Testis (tissue), 3 donors: ENCODE results near the gene DEFB124. TPM values are rescaled to one million over a fixed set of nuclear protein-coding genes. Genes with fewer than 3 reads are reported as not detected.
"Not testable (repeated sequence)": the region's sequence is repeated elsewhere in the genome, so short reads cannot be mapped to it uniquely, and the experiment has no call there.

Experiments used
- DNase-seq: peaks from one replicate; pipeline ENCODE4 v3.0.0-alpha.2; 2019
- H3K27ac ChIP-seq, 2 donors: fragments of 200-600 bp; sonication (generic); one replicate each; pipeline ENCODE4 v1.5.1; 2019
- H3K27me3 ChIP-seq: fragments of 200-600 bp; sonication (generic); one replicate; pipeline ENCODE4 v1.5.1; 2019
- H3K36me3 ChIP-seq: fragments of 200-600 bp; sonication (generic); one replicate; pipeline ENCODE4 v1.5.1; 2017; ENCODE audit warnings: low read depth; ENCODE audit errors: missing control alignments
- H3K4me1 ChIP-seq: fragments of 200-600 bp; sonication (generic); one replicate; pipeline ENCODE4 v1.5.1; 2019
- H3K4me3 ChIP-seq, 2 donors: fragments of 200-600 bp; sonication (generic); one replicate each; pipeline ENCODE4 v1.5.1; 2017 to 2019
- H3K9me3 ChIP-seq: fragments of 200-600 bp; sonication (generic); one replicate; pipeline ENCODE4 v1.5.1; 2017
- CTCF ChIP-seq, 3 experiments: fragments of 450-650 bp in 2 of 3; fragments of 200-600 bp in 1 of 3; sonication (generic) in 1 of 3; IDR thresholded peaks; one replicate each; pipeline ENCODE4 v1.5.1; 2016 to 2019; ENCODE audit warnings: antibody characterized with exemption in 3 of 3, mild to moderate bottlenecking in 2 of 3, moderate library complexity in 1 of 3
- POLR2A ChIP-seq: fragments of 450-650 bp; IDR thresholded peaks from one replicate; pipeline ENCODE4 v1.6.1; 2017; ENCODE audit warnings: antibody characterized with exemption, mild to moderate bottlenecking, moderate library complexity
- WGBS, 2 donors: methylation state at CpG; one replicate each; pipeline ENCODE4 v1.1.5; 2018; 5-methylcytosine and 5-hydroxymethylcytosine counted together
- intact Hi-C: fragments of 100-400 bp; cut with DNase I; formaldehyde crosslinking; loops from one replicate; pipeline ENCODE4 v1.15.1; 2023; ENCODE audit warnings: low total_unique reads
- polyA plus RNA-seq: library from polyadenylated mRNA; stranded (reverse); fragments of 350-450 nt; fragmentation: Illumina TruSeq; extraction: RNeasy Lipid Tissue Mini Kit (QIAGEN cat#74804); gene quantifications from one replicate; pipeline ENCODE4 v1.2.3, GENCODE V29; 2014; ENCODE audit warnings: low read depth, low replicate concordance; ENCODE audit not compliant: insufficient read depth
- total RNA-seq, 2 donors: library from RNA; depleted of rRNA; stranded (reverse); fragments of >200 nt; gene quantifications; one replicate each; pipeline ENCODE4 v1.2.3, GENCODE V29; 2016

DEFB124 gene
- total and polyA plus RNA-seq, 3 donors from 2014 or later = 8.2 TPM; not detected in 2

GRCh38 chr20:31474097-31474436 lies 860 bp downstream of the DEFB124 start:
- WGBS, 2 donors = 48 to 61% methylated on average over 2 of the region's 2 CpGs
- Histone ChIP-seq H3K36me3 (no peaks in the 10 kb centered on the region), H3K4me3 (no peak overlapping the region), H3K27me3 (no peaks in the 10 kb centered on the region), H3K4me1 (peaks cover 25% of the 10 kb centered on the region), H3K9me3 (no peaks in the 10 kb centered on the region), H3K27ac (no peak overlapping the region)
- intact Hi-C loops = no loop called here
- DNase-seq = no peak
- TF ChIP-seq POLR2A (no peak), CTCF (IDR thresholded peaks at IDR 0.05) (no peak)

DNA sequence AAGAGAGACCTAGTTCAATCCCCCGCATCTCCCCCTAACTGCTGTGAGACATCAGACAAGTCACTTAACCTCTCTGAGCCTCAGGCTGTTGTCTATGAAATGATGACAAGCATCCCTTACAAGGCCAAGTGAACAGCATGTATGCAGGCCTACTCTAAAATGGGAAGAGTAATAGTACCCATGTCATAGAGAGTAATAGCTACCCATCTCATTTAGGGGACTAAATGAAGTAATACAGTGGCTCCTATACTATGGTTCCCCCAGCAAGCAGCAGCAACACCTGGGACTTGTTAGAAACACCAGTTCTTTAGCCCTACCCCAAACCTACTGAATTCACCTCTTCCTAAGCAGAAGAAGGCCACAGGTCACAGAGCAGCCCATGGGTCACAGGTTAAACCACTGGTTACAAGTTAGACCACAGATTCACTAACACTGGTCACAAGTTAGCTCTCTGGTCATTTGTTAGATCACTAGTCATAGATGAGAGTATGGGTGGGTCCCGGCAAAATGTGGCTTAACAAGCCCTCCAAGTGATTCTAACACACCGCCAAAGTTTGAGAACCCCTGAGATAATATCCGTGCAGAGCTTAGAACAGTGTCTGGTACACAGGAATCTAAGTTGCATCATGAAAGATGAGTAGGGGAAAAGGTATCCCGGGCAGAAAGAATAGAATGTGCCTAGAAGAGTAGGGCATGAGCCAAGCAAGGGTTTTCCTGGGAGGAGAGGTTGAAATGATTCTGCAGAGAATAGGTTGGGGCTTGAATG lies 1.4 kb downstream of the DEFB124 start:
- no peak overlapping the region for H3K27ac ChIP-seq
- peaks cover 25% of the 10 kb centered on the region for H3K4me1 ChIP-seq
- H3K27me3 ChIP-seq = no peaks in the 10 kb centered on the region
- H3K36me3 ChIP-seq = no peaks in the 10 kb centered on the region
- no peak overlapping the region for H3K4me3 ChIP-seq
- 76 to 78% methylated on average over 5 of the region's 5 CpGs for WGBS, 2 donors
- TF ChIP-seq POLR2A (no peak), CTCF (IDR thresholded peaks at IDR 0.05) (no peak)
- no peak for DNase-seq
- intact Hi-C loops = no loop called here
- no peaks in the 10 kb centered on the region for H3K9me3 ChIP-seq

DNA sequence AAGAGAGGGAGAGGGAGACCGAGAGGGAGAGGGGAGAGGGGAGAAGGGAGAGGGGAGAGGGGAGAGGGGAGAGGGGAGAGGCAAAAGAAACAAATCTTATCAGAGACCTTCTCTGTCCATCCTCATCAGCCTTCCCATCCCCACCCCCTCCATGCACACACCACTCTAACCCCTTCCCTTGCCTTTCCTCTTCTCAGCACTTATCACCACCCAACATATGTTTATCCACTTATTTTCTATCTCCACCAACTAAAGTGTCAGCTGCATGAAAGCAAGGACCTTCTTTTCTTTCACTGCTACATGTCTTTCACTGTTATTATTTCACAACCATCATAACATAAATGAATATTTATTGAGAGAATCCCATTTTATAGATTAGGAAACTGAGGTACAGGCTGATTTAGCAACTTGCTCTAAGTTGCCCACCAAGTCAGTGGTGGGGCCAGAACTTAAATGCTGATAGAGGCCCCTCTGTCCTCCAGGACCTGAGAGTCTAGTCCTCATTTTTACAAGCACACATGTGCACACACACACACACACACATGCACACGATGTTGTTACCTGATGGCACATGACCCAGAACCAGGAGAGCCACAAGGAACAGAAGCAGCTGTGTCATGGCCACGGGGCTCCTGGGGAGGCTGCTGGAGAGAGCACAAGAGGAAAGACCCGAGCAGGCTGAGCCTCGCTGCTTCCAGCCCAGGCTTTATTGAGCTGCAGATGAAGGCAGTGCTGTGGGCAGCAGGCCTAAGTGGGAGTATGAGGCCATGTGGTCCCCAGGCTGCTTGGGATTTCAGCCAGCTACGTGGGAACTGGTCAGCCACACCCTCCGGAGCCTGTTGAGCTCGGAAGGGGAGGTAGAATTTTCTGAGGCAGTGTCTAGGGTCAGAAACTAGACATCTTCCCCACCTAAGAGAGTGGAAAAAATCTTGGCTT lies 2.3 kb downstream of the DEFB124 start:
- Histone ChIP-seq H3K9me3 (no peaks in the 10 kb centered on the region), H3K27me3 (no peaks in the 10 kb centered on the region), H3K36me3 (no peaks in the 10 kb centered on the region), H3K27ac (no peak overlapping the region), H3K4me1 (peaks cover 25% of the 10 kb centered on the region), H3K4me3 (no peak overlapping the region)
- 20 to 57% methylated on average over 7 of the region's 8 CpGs for WGBS, 2 donors
- peak; percentile 70 for DNase-seq
- TF ChIP-seq POLR2A (no peak), CTCF (IDR thresholded peaks at IDR 0.05) (no peak)
- intact Hi-C loops = no loop called here

DNA sequence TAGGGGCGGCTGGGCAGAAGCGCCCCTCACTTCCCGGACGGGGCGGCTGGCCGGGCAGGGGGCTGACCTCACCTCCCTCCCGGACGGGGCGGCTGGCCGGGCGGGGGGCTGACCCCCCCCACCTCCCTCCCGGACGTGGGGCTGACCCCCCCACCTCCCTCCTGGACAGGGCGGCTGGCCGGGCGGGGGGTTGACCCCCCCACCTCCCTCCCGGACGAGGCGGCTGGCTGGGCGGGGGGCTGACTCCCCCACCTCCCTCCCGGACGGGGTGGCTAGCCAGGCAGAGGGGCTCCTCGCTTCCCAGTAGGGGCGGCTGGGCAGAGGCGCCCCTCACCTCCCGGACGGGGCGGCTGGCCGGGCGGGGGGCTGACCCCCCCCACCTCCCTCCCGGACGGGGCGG lies 4.0 kb downstream of the DEFB124 start:
- WGBS, 2 donors = no CpG with 5 or more reads among the region's 33 CpGs
- H3K4me3 ChIP-seq, H3K9me3 ChIP-seq, H3K36me3 ChIP-seq, H3K27me3 ChIP-seq, intact Hi-C loops, DNase-seq, H3K27ac ChIP-seq: not testable (repeated sequence)
- peaks cover 25% of the 10 kb centered on the region for H3K4me1 ChIP-seq

GRCh38 chr20:31454361-31454760 lies 20.6 kb downstream of the DEFB124 start:
- no peaks in the 10 kb centered on the region for H3K27me3 ChIP-seq
- H3K9me3 ChIP-seq = no peaks in the 10 kb centered on the region
- H3K36me3 ChIP-seq = no peaks in the 10 kb centered on the region
- H3K27ac ChIP-seq = no peak overlapping the region
- intact Hi-C loops = no loop called here
- TF ChIP-seq POLR2A = no peak
- no peak for TF ChIP-seq CTCF (IDR thresholded peaks at IDR 0.05)
- 53 to 73% methylated on average over 1 of the region's 1 CpG for WGBS, 2 donors
- DNase-seq = no peak
- no peaks in the 10 kb centered on the region for H3K4me1 ChIP-seq
- no peak overlapping the region for H3K4me3 ChIP-seq
